Choroid plexus epithelial cell (primary cell): Measurements from ENCODE around the gene PARD3.

ENCODE experiments used
- DNase-seq: peaks from one replicate; pipeline ENCODE4 v3.0.0-alpha.2; 2010; ENCODE audit warnings: low read depth
- H3K4me3 ChIP-seq: 2 replicates; pipeline ENCODE4 v1.5.1; 2011; ENCODE audit warnings: low read depth, mild to moderate bottlenecking, control low read depth, low read length, moderate library complexity
- CTCF ChIP-seq: conservative IDR thresholded peaks from 2 replicates; pipeline ENCODE4 v1.5.1; 2011; ENCODE audit warnings: low read depth, mild to moderate bottlenecking, control low read depth, inconsistent platforms, low read length, moderate library complexity

Gene PARD3

GRCh38 chr10:34838366-34838900 is 23.3 kb upstream of the PARD3 start:
- no peak for DNase-seq
- H3K4me3 ChIP-seq, result no peak overlapping the region
- TF ChIP-seq CTCF, result no peak

DNA sequence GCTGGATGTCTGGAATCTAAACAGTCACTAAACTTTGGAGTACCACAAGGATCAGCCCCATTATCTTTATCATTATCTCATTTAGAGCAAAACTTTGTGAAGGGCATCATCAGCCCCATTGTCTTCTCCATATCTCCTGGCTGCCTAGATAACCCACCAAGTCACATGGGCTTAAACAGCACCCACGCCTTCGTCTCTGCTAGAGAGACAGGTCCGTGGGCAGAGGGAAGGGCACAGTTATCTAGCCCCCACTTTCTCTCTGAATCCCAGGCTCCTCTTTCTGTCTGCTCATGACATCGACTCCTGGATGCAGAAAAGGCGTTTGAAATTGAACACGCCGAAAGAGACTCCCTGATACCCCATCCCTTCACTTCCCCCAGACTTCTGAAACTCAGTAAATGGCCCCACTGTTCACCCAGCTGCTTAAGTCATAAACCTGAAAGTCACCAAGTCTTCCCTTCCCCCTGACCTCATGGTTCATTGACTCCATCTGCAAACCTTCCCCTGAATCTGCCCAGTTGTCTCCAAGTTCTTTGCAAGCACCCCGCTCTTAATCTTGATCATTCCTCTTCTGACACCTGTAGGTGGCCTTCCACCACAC is 20.9 kb upstream of the PARD3 start:
- TF ChIP-seq CTCF, result no peak
- no peak overlapping the region for H3K4me3 ChIP-seq
- DNase-seq, result no peak

- TF ChIP-seq CTCF, result no peak
- no peak for DNase-seq
- no peak overlapping the region for H3K4me3 ChIP-seq
Measured at GRCh38 chr10:34834274-34834673, 19.2 kb upstream of the PARD3 start.

DNA sequence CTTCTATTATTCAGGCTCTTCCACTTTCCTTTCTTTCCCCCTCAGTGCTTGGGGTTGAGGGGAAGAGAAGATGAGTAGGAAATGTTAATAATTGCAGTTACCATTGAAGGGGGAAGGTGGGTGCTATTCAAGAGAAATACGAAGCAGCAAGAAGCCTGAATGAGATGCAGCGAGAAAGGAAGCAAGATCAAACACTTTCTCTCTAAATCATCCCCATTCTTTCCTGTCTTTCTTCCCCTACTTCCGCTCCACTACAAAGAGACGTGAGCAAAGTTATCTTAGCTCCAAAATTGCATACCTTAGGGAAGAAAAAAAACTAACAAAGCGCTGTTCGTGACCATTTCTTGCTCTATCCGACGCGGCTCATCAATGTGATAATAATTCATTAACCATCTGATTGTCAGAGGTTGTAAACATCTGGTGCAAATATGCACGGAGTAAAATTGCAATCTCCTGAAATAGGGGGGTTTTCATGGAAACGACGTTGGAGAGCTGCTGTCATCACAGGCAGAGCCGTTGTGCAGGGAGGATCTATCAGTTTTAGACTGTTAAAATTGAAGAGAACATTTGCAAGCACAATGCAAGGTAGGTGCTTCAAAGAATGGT is 15.2 kb upstream of the PARD3 start:
- DNase-seq, result no peak
- no peak for TF ChIP-seq CTCF
- peak overlapping the region; percentile 6 for H3K4me3 ChIP-seq

- DNase-seq, result no peak
- no peak for TF ChIP-seq CTCF
- H3K4me3 ChIP-seq, result no peak overlapping the region
Measured at GRCh38 chr10:34826857-34827766, 12.0 kb upstream of the PARD3 start.

DNA sequence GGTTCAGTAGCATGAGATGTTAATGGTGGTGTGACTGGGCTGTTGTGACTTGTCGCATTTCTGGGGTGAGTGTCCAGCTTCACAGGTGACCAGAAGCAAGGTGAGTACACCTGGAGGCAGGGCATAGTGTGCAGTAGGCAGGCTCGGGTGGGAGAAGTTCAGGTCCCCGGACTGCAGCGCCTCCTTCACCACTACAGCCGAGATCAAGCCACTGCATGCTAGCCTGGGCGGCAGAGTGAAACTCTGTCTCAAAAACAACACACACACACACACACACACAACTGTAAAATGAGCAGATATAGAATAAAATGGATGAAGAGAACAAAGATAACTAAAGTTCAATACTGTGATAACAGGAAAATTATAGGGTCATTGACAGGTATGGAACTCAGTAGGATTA is 11.1 kb upstream of the PARD3 start:
- no peak overlapping the region for H3K4me3 ChIP-seq
- peak; percentile 9 for TF ChIP-seq CTCF

More for the DNA sequence above, 11.1 kb upstream of the PARD3 start:
- DNase-seq, result no peak
